Sigmoid colon (tissue), 4 donors: ENCODE results near the gene MGAT5.

Experiments used
- CTCF ChIP-seq, 4 experiments: fragments of 450-650 bp in 3 of 4; fragments of 200-600 bp in 1 of 4; IDR thresholded peaks; one replicate each; pipeline ENCODE4 v1.5.1; 2016 to 2019; ENCODE audit warnings: antibody characterized with exemption in 4 of 4, mild to moderate bottlenecking in 3 of 4, moderate library complexity in 2 of 4
- EP300 ChIP-seq, 4 donors: sonication (generic); formaldehyde crosslinking; IDR thresholded peaks; one replicate each; pipeline ENCODE4 v1.6.1; 2017; ENCODE audit warnings: antibody characterized with exemption in 4 of 4

GRCh38 chr2:134351016-134351415 lies 97.1 kb downstream of the MGAT5 start:
- TF ChIP-seq CTCF (IDR thresholded peaks at IDR 0.05) (no peak), EP300 (IDR thresholded peaks at IDR 0.05) (no peak)
